Measurements from ENCODE around the gene MLLT6. TPM values are rescaled to one million over a fixed set of nuclear protein-coding genes. Genes with fewer than 3 reads are reported as not detected.

MLLT6 gene
- total and polyA plus RNA-seq, 2 of the 13 experiments (the other 11 are each of a cell fraction or from before 2014, with no cell fraction given): 50.7 to 69.5 TPM

GRCh38 chr17:38702166-38702915 lies 2.7 kb upstream of the MLLT6 start (continued):
- TF ChIP-seq PRDM15 (CRISPR knock-in tag; IDR thresholded peaks at IDR 0.05): peak; percentile 19; the same call in 1 of the 2 replicates
- peak; percentile 80 for TF ChIP-seq ZNF768 (CRISPR knock-in tag; IDR thresholded peaks at IDR 0.05)
- TF ChIP-seq PRDM10 (CRISPR knock-in tag; IDR thresholded peaks at IDR 0.05; ENCODE audit: low read depth): no peak; the same call in 1 of the 2 replicates
- peak; percentile 68 for TF ChIP-seq SKI (IDR thresholded peaks at IDR 0.05; ENCODE audit: partially characterized antibody)
- no peak; the same call in 1 of the 2 replicates for TF ChIP-seq ZSCAN20 (CRISPR knock-in tag; IDR thresholded peaks at IDR 0.05; ENCODE audit: borderline replicate concordance)
- peak; percentile 81 for TF ChIP-seq SKIL (CRISPR knock-in tag; IDR thresholded peaks at IDR 0.05; ENCODE audit: borderline replicate concordance)
- peak; percentile 64; the same call in 1 of the 2 replicates for TF ChIP-seq TEAD2 (CRISPR knock-in tag; IDR thresholded peaks at IDR 0.05)
- TF ChIP-seq POLR2A (IDR thresholded peaks at IDR 0.05; ENCODE audit: insufficient read depth in 1 of 2, low read depth in 2 of 2, low read length in 2 of 2): peak; percentile 77 to 94
- TF ChIP-seq ZC3H4 (CRISPR knock-in tag; IDR thresholded peaks at IDR 0.05; ENCODE audit: borderline replicate concordance): peak; percentile 78; the same call in 1 of the 2 replicates
- TF ChIP-seq ZNF782 (CRISPR knock-in tag; IDR thresholded peaks at IDR 0.05; ENCODE audit: borderline replicate concordance): peak; percentile 84; the same call in 1 of the 2 replicates
- peak; percentile 43; the same call in 1 of the 2 replicates for TF ChIP-seq MEF2D (CRISPR knock-in tag; IDR thresholded peaks at IDR 0.05)
- 0 out of 2 replicates have a peak, but pooled peaks have one; percentile 45 for TF ChIP-seq PLSCR1 (CRISPR knock-in tag; IDR thresholded peaks at IDR 0.05; ENCODE audit: borderline replicate concordance)
- TF ChIP-seq ZNF510 (CRISPR knock-in tag; IDR thresholded peaks at IDR 0.05; ENCODE audit: low read depth): peak; percentile 58; the same call in 1 of the 2 replicates
- TF ChIP-seq KLF9 (CRISPR knock-in tag; IDR thresholded peaks at IDR 0.05; ENCODE audit: low read depth): no peak
- TF ChIP-seq ZMYM4 (CRISPR knock-in tag; IDR thresholded peaks at IDR 0.05): no peak

Data from HepG2 (cell line).